Measurements from ENCODE around the gene CHST8. TPM values are rescaled to one million over a fixed set of nuclear protein-coding genes. Genes with fewer than 3 reads are reported as not detected.

Gene CHST8
- total RNA-seq, 1 experiment from 2014 or later: 2.3 TPM

DNA sequence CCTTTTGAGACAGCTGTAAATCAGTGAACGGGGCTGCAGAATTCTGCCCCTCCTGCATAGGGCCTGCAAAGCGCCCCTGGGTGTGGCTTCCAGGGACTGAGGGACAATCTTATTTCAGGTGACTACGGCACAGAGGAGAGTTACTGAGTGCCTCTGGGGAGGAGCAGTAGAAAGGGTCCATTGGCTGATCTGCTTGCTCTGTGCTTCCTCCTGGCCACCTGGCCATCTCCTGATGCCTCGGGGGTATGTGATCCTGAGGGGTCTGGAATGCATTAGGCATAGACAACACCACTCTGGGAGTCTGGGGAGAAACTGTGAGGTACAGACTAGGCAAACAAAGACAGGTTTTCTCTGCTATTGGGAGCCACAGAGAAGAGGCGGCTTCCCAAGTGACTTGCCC is 177.7 kb downstream of the CHST8 start:
- POLR2A ChIA-PET (ENCODE audit: low non-redundant PET): no interaction called here
- peaks cover 22% of the 10 kb centered on the region for H3K27me3 ChIP-seq (replicated peaks; ENCODE audit: insufficient read depth, low read depth, low read length, poor library complexity)
- H3K36me3 ChIP-seq (ENCODE audit: insufficient read depth, low read length, poor library complexity, severe bottlenecking): no peaks in the 10 kb centered on the region
- no peaks in the 10 kb centered on the region for H3K9me3 ChIP-seq (ENCODE audit: low read depth, low read length, poor library complexity, severe bottlenecking)
- no peak for DNase-seq (ENCODE audit: low spot score)
- no peak for TF ChIP-seq EZH2 (IDR thresholded peaks at IDR 0.05; ENCODE audit: borderline replicate concordance, low read depth, low read length, poor library complexity, severe bottlenecking)
- TF ChIP-seq, protein P1, sequence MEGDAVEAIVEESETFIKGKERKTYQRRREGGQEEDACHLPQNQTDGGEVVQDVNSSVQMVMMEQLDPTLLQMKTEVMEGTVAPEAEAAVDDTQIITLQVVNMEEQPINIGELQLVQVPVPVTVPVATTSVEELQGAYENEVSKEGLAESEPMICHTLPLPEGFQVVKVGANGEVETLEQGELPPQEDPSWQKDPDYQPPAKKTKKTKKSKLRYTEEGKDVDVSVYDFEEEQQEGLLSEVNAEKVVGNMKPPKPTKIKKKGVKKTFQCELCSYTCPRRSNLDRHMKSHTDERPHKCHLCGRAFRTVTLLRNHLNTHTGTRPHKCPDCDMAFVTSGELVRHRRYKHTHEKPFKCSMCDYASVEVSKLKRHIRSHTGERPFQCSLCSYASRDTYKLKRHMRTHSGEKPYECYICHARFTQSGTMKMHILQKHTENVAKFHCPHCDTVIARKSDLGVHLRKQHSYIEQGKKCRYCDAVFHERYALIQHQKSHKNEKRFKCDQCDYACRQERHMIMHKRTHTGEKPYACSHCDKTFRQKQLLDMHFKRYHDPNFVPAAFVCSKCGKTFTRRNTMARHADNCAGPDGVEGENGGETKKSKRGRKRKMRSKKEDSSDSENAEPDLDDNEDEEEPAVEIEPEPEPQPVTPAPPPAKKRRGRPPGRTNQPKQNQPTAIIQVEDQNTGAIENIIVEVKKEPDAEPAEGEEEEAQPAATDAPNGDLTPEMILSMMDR (conservative IDR thresholded peaks at IDR 0.05; ENCODE audit: low read depth, low read length): no peak
- intact Hi-C loops (cut with micrococcal nuclease; ENCODE audit: unreplicated experiment): no loop called here
- CTCF ChIA-PET: no interaction called here
- H3K4me1 ChIP-seq (ENCODE audit: insufficient read depth, low read length, poor library complexity, severe bottlenecking): peaks cover 9% of the 10 kb centered on the region
- H3K4me3 ChIP-seq (ENCODE audit: low read depth, low read length, poor library complexity, severe bottlenecking): no peak overlapping the region
- no TSS peak for BruUV-seq (replicated peaks)
- H3K27ac ChIP-seq (ENCODE audit: low read depth, low read length, poor library complexity, severe bottlenecking): no peak overlapping the region

DNA sequence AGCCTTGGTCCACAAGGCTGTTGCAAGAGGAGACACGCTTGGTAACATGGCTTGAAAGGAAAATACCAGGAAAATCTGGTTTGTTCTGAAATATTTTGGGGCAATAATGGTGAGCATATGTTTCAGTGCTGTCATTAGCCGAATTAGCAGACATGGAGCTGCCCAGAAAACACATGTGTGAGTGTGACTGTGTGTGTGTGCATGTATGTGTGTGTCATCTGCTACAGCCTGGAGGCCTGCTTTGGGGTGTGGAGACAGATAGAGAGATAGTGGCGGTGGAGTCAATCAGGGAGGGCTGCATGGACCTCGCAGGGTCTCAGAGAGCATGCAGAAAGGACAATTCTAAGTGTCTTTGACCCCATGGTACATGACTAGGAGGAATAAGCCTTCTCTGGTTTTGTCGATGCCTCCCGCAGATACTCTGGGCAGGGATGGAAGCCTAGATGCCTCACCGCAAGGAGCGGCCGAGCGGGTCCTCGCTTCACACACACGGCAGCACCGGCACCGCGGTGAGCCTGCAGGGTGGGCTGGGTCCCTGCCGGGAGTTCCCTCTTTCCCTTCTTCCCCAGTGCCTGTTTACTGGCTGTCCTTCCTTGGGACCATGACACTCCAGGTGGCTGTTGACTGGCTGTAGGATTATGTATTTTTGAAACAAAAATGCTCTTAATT is 178.4 kb downstream of the CHST8 start:
- intact Hi-C loops (cut with micrococcal nuclease; ENCODE audit: unreplicated experiment): no loop called here
- H3K27ac ChIP-seq (ENCODE audit: low read depth, low read length, poor library complexity, severe bottlenecking): no peak overlapping the region
- TF ChIP-seq EZH2 (IDR thresholded peaks at IDR 0.05; ENCODE audit: borderline replicate concordance, low read depth, low read length, poor library complexity, severe bottlenecking): no peak
- TF ChIP-seq, protein P1 (conservative IDR thresholded peaks at IDR 0.05; ENCODE audit: low read depth, low read length): no peak
- peaks cover 18% of the 10 kb centered on the region for H3K27me3 ChIP-seq (replicated peaks; ENCODE audit: insufficient read depth, low read depth, low read length, poor library complexity)
- peaks cover 9% of the 10 kb centered on the region for H3K4me1 ChIP-seq (ENCODE audit: insufficient read depth, low read length, poor library complexity, severe bottlenecking)
- H3K36me3 ChIP-seq (ENCODE audit: insufficient read depth, low read length, poor library complexity, severe bottlenecking): no peaks in the 10 kb centered on the region
- BruUV-seq (replicated peaks): no TSS peak
- POLR2A ChIA-PET (ENCODE audit: low non-redundant PET): no interaction called here
- H3K4me3 ChIP-seq (ENCODE audit: low read depth, low read length, poor library complexity, severe bottlenecking): no peak overlapping the region
- DNase-seq (ENCODE audit: low spot score): no peak
- no peaks in the 10 kb centered on the region for H3K9me3 ChIP-seq (ENCODE audit: low read depth, low read length, poor library complexity, severe bottlenecking)
- CTCF ChIA-PET: no interaction called here

DNA sequence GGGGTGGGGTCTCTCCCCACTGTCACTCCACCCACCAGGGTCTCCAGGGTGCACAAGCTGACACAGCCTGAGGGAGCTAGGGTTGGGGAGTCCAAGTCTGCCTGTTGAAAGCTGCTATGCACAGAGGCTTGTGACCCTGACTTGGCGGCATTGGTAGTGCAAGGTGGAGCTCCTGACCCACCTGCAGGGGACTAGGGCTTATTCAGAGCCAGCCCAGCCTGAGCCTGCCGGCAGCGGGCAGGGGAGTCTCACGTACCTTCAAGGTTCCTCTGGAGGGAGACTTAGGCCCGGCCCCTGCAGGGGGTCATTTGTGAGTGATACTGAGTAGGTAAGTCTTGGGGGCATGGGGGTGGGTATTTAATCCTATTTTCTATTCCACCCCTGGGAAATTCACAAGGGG is 179.7 kb downstream of the CHST8 start:
- H3K27ac ChIP-seq (ENCODE audit: low read depth, low read length, poor library complexity, severe bottlenecking): no peak overlapping the region
- ChIA-PET CTCF (no interaction called here), POLR2A (ENCODE audit: low non-redundant PET) (no interaction called here)
- no peak for DNase-seq (ENCODE audit: low spot score)
- no peak overlapping the region for H3K4me3 ChIP-seq (ENCODE audit: low read depth, low read length, poor library complexity, severe bottlenecking)
- TF ChIP-seq EZH2 (IDR thresholded peaks at IDR 0.05; ENCODE audit: borderline replicate concordance, low read depth, low read length, poor library complexity, severe bottlenecking): no peak
- TF ChIP-seq, protein P1 (conservative IDR thresholded peaks at IDR 0.05; ENCODE audit: low read depth, low read length): no peak
- intact Hi-C loops (cut with micrococcal nuclease; ENCODE audit: unreplicated experiment): no loop called here
- H3K9me3 ChIP-seq (ENCODE audit: low read depth, low read length, poor library complexity, severe bottlenecking): no peaks in the 10 kb centered on the region
- peaks cover 9% of the 10 kb centered on the region for H3K4me1 ChIP-seq (ENCODE audit: insufficient read depth, low read length, poor library complexity, severe bottlenecking)
- no TSS peak for BruUV-seq (replicated peaks)
- H3K27me3 ChIP-seq (replicated peaks; ENCODE audit: insufficient read depth, low read depth, low read length, poor library complexity): peaks cover 18% of the 10 kb centered on the region
- H3K36me3 ChIP-seq (ENCODE audit: insufficient read depth, low read length, poor library complexity, severe bottlenecking): no peaks in the 10 kb centered on the region

All from A673 (cell line).